Upper lobe of right lung (tissue), 1 donor: Measurements from ENCODE around the gene PHF2. TPM values are rescaled to one million over a fixed set of nuclear protein-coding genes. Genes with fewer than 3 reads are reported as not detected.

ENCODE experiments used
- ATAC-seq: fragments of 200-7000 bp; cut with Tn5 transposase; one replicate; pipeline ENCODE4 v1.9.1; 2020; ENCODE audit warnings: mild to moderate bottlenecking, moderate library complexity
- DNase-seq: peaks from one replicate; pipeline ENCODE4 v3.0.0-alpha.2; 2020
- H3K27ac ChIP-seq: fragments of 200-600 bp; one replicate; pipeline ENCODE4 v1.8.0; 2022
- H3K27me3 ChIP-seq: fragments of 200-600 bp; one replicate; pipeline ENCODE4 v1.8.0; 2022; ENCODE audit warnings: mild to moderate bottlenecking
- H3K36me3 ChIP-seq: fragments of 200-600 bp; one replicate; pipeline ENCODE4 v1.8.0; 2022
- H3K4me1 ChIP-seq: fragments of 200-600 bp; one replicate; pipeline ENCODE4 v1.8.0; 2022
- H3K4me3 ChIP-seq: fragments of 200-600 bp; one replicate; pipeline ENCODE4 v1.8.0; 2022; ENCODE audit warnings: mild to moderate bottlenecking
- H3K9me3 ChIP-seq: fragments of 200-600 bp; one replicate; pipeline ENCODE4 v1.8.0; 2022
- CTCF ChIP-seq: fragments of 200-600 bp; IDR thresholded peaks from one replicate; pipeline ENCODE4 v1.8.0; 2022; ENCODE audit warnings: antibody characterized with exemption
- intact Hi-C: fragments of 100-400 bp; cut with DNase I; formaldehyde crosslinking; loops from one replicate; pipeline ENCODE4 v1.11.0; 2022
- total RNA-seq: library from RNA; stranded (reverse); fragmentation: NEBNext Ultra II Directional; extraction: Animal tissue kit (Norgen Biotek cat#: 25700); gene quantifications from one replicate; pipeline ENCODE4 v1.2.1, GENCODE V29; 2021
- donor health status: DM: no; HTN: yes; CAD: no; lungs with severe emphysema.

Gene PHF2
- total RNA-seq, 1 donor from 2014 or later: 37.0 TPM

GRCh38 chr9:93624431-93624834, 48.0 kb downstream of the PHF2 start:
- Histone ChIP-seq H3K4me1 (no peaks in the 10 kb centered on the region), H3K27ac (no peak overlapping the region), H3K4me3 (no peak overlapping the region), H3K36me3 (no peaks in the 10 kb centered on the region), H3K27me3 (no peaks in the 10 kb centered on the region), H3K9me3 (no peaks in the 10 kb centered on the region)
- no peak for TF ChIP-seq CTCF
- ATAC-seq: no peak
- DNase-seq: no peak
- intact Hi-C loops: no loop called here

GRCh38 chr9:93624977-93625376, 48.6 kb downstream of the PHF2 start:
- ATAC-seq (no peak), DNase-seq (no peak)
- Histone ChIP-seq H3K36me3 (no peaks in the 10 kb centered on the region), H3K9me3 (no peaks in the 10 kb centered on the region), H3K27ac (no peak overlapping the region), H3K4me3 (no peak overlapping the region), H3K4me1 (no peaks in the 10 kb centered on the region), H3K27me3 (no peaks in the 10 kb centered on the region)
- intact Hi-C loops: no loop called here
- no peak for TF ChIP-seq CTCF

GRCh38 chr9:93629920-93630319, 53.5 kb downstream of the PHF2 start:
- no peaks in the 10 kb centered on the region for H3K27me3 ChIP-seq
- DNase-seq: no peak

GRCh38 chr9:93630806-93631411, 54.5 kb downstream of the PHF2 start:
- Histone ChIP-seq H3K4me3 (no peak overlapping the region), H3K27ac (no peak overlapping the region), H3K36me3 (peaks cover 29% of the 10 kb centered on the region), H3K9me3 (no peaks in the 10 kb centered on the region), H3K4me1 (no peaks in the 10 kb centered on the region), H3K27me3 (no peaks in the 10 kb centered on the region)
- intact Hi-C loops: no loop called here
- no peak for TF ChIP-seq CTCF
- DNase-seq (no peak), ATAC-seq (no peak)

More at GRCh38 chr9:93629920-93630319, 53.5 kb downstream of the PHF2 start:
- no peaks in the 10 kb centered on the region for H3K9me3 ChIP-seq
- H3K4me3 ChIP-seq: no peak overlapping the region
- no peak overlapping the region for H3K27ac ChIP-seq
- no peak for TF ChIP-seq CTCF
- intact Hi-C loops: no loop called here
- H3K4me1 ChIP-seq: no peaks in the 10 kb centered on the region
- ATAC-seq: no peak
- H3K36me3 ChIP-seq: peaks cover 29% of the 10 kb centered on the region

GRCh38 chr9:93633492-93634221, 57.3 kb downstream of the PHF2 start:
- H3K27me3 ChIP-seq: no peaks in the 10 kb centered on the region
- H3K9me3 ChIP-seq: peaks cover 7% of the 10 kb centered on the region
- no peaks in the 10 kb centered on the region for H3K4me1 ChIP-seq
- intact Hi-C loops: no loop called here
- no peak for ATAC-seq
- no peak for TF ChIP-seq CTCF
- H3K36me3 ChIP-seq: peaks cover 49% of the 10 kb centered on the region
- DNase-seq: peak; percentile 60
- H3K4me3 ChIP-seq: no peak overlapping the region
- H3K27ac ChIP-seq: no peak overlapping the region
